Ishikawa (cell line): Measurements from ENCODE around the gene MOB3A.

Experiments
- CEBPB ChIP-seq: IDR thresholded peaks from 2 replicates; pipeline ENCODE4 v1.6.1; 2012
- CREB1 ChIP-seq: IDR thresholded peaks from 2 replicates; pipeline ENCODE4 v1.6.1; 2012; ENCODE audit warnings: low read depth
- EGR1 ChIP-seq: IDR thresholded peaks from 2 replicates; pipeline ENCODE4 v1.6.1; 2012
- EP300 ChIP-seq: IDR thresholded peaks from 2 replicates; pipeline ENCODE4 v1.6.1; 2012; ENCODE audit warnings: borderline replicate concordance
- FOXM1 ChIP-seq: IDR thresholded peaks from 2 replicates; pipeline ENCODE4 v1.6.1; 2012; ENCODE audit warnings: low read depth, borderline replicate concordance
- MAX ChIP-seq: IDR thresholded peaks from 2 replicates; pipeline ENCODE4 v1.6.1; 2012
- NFIC ChIP-seq: IDR thresholded peaks from 2 replicates; pipeline ENCODE4 v1.6.1; 2012
- RAD21 ChIP-seq: IDR thresholded peaks from 2 replicates; pipeline ENCODE4 v1.6.1; 2012; ENCODE audit warnings: low read depth
- REST ChIP-seq: IDR thresholded peaks from 2 replicates; pipeline ENCODE4 v1.6.1; 2012; ENCODE audit warnings: low read depth, mild to moderate bottlenecking
- TAF1 ChIP-seq: IDR thresholded peaks from 2 replicates; pipeline ENCODE4 v1.6.1; 2012; ENCODE audit warnings: low read depth, mild to moderate bottlenecking
- TCF12 ChIP-seq: IDR thresholded peaks from 2 replicates; pipeline ENCODE4 v1.6.1; 2012; ENCODE audit warnings: low read depth
- TEAD4 ChIP-seq: IDR thresholded peaks from 2 replicates; pipeline ENCODE4 v1.6.1; 2012
- YY1 ChIP-seq: IDR thresholded peaks from 2 replicates; pipeline ENCODE4 v1.6.1; 2012; ENCODE audit warnings: low read depth
- ZBTB7A ChIP-seq: IDR thresholded peaks from 2 replicates; pipeline ENCODE4 v1.6.1; 2012; ENCODE audit warnings: low read depth
- TF ChIP-seq, protein P1 (sequence below): IDR thresholded peaks from 2 replicates; pipeline ENCODE4 v1.6.1; 2012

Gene MOB3A

DNA sequence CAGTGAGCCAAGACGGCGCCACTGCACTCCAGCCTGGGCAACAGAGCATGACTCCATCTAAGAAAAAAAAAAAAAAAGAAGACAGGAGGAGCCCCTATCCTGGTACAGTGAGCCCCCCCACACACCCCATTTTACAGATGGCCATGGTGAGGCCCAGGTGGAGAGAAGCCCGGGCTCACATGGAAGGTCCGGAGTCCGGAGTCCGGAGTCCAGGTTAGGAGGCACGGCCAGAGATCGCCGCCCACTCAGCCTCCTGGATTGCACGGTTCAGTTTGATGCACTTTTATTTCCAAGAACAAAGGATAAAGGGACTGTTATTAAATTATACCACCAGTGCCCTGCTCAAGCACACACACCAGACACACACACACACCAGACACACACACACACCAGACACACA is 69.4 kb downstream of the MOB3A start:
- TF ChIP-seq EP300: no peak
- TF ChIP-seq CREB1: no peak
- TF ChIP-seq, protein P1, sequence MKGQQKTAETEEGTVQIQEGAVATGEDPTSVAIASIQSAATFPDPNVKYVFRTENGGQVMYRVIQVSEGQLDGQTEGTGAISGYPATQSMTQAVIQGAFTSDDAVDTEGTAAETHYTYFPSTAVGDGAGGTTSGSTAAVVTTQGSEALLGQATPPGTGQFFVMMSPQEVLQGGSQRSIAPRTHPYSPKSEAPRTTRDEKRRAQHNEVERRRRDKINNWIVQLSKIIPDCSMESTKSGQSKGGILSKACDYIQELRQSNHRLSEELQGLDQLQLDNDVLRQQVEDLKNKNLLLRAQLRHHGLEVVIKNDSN: no peak
- no peak for TF ChIP-seq YY1
- no peak for TF ChIP-seq RAD21
- TF ChIP-seq FOXM1: no peak
- TF ChIP-seq REST: no peak
- TF ChIP-seq TCF12: no peak
- TF ChIP-seq ZBTB7A: no peak
- TF ChIP-seq MAX: no peak
- TF ChIP-seq NFIC: no peak
- no peak for TF ChIP-seq TEAD4
- no peak for TF ChIP-seq CEBPB
- no peak for TF ChIP-seq EGR1
- no peak for TF ChIP-seq TAF1

DNA sequence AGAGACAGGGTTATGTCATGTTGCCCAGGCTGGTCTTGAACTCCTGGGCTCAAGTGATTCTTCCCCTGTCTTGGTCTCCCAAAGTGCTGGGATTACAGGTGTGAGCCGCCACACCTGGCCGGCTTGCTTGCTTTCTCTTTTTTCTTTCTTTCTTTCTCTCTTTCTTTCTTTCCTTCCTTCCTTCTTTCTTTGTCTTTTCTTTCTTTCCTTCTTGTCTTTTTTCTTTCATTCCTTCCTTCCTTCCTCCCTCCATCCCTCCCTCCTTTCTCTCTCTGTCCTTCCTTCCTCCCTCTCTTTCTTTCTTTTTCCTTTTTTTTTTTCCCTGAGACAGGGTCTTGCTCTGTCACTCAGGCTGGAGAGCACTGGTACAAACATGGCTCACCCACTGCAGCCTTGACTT is 73.8 kb downstream of the MOB3A start:
- no peak for TF ChIP-seq NFIC
- no peak for TF ChIP-seq FOXM1
- TF ChIP-seq TCF12: no peak
- TF ChIP-seq EGR1: no peak
- no peak for TF ChIP-seq RAD21
- TF ChIP-seq, protein P1: no peak
- TF ChIP-seq EP300: no peak
- no peak for TF ChIP-seq TAF1
- no peak for TF ChIP-seq CEBPB
- no peak for TF ChIP-seq REST
- TF ChIP-seq YY1: no peak
- TF ChIP-seq MAX: no peak
- no peak for TF ChIP-seq TEAD4
- TF ChIP-seq CREB1: no peak
- no peak for TF ChIP-seq ZBTB7A

DNA sequence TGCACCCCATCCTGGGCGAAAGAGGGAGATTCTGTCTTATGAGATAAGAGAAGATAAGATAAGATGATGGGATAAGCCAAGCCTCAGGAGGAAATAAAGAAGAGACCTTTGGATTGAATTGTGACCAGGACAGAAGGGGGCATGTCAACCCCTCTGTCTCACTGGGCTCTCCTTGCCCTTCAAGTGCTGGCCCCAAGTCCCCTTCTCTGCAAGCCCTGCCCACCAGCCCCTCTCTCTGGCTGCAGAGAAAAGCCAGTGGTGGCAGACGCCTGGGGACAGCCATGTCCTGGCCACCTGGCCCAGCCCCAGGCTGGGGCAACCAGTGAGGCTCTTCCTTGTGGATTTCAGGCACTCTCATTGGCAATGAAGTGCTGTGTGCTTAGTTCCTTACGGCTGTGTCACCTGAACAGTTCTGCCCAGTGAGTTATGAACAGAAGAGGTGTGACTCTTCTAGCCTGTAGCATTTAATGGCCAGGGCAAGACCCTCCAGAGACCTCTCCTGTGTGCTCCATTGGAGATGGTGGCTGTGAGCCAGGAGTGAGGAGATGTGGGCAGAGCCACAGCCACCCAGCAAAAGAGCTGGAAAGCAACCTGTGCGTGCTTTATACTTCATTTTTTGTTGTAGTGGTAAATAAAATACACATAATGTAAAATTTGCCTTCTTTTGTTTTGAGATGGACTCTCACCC is 74.5 kb downstream of the MOB3A start:
- no peak for TF ChIP-seq TAF1
- TF ChIP-seq, protein P1: no peak
- no peak for TF ChIP-seq CEBPB
- TF ChIP-seq EP300: no peak
- no peak for TF ChIP-seq RAD21
- no peak for TF ChIP-seq CREB1
- no peak for TF ChIP-seq YY1
- no peak for TF ChIP-seq FOXM1
- TF ChIP-seq REST: no peak
- no peak for TF ChIP-seq NFIC
- no peak for TF ChIP-seq EGR1
- TF ChIP-seq MAX: no peak
